Gastroesophageal sphincter (tissue), 4 donors: Measurements from ENCODE around the gene TRIM4. TPM values are rescaled to one million over a fixed set of nuclear protein-coding genes. Genes with fewer than 3 reads are reported as not detected.
"Not testable (repeated sequence)": the region's sequence is repeated elsewhere in the genome, so short reads cannot be mapped to it uniquely, and the experiment has no call there.

Source experiments
- ATAC-seq: fragments of 150-250 bp; one replicate; pipeline ENCODE4 v1.9.1; 2016; ENCODE audit warnings: mild to moderate bottlenecking, moderate library complexity
- H3K27ac ChIP-seq, 4 donors: fragments of 200-600 bp; sonication (generic) in 3 of 4; 1 replicate in 3 of 4; 2 replicates in 1 of 4; pipeline ENCODE4 v1.5.1; 2016 to 2019
- H3K27me3 ChIP-seq: fragments of 200-600 bp; sonication (generic); one replicate; pipeline ENCODE4 v1.5.1; 2019
- H3K36me3 ChIP-seq, 2 donors: fragments of 200-600 bp; sonication (generic); one replicate each; pipeline ENCODE4 v1.5.1; 2019; ENCODE audit warnings: control low read depth in 1 of 2
- H3K4me1 ChIP-seq, 3 donors: fragments of 200-600 bp; sonication (generic); 1 replicate in 2 of 3; 2 replicates in 1 of 3; pipeline ENCODE4 v1.5.1; 2016 to 2019; ENCODE audit warnings: control low read depth in 2 of 3
- H3K4me3 ChIP-seq, 2 donors: fragments of 200-600 bp; sonication (generic); one replicate each; pipeline ENCODE4 v1.5.1; 2019; ENCODE audit warnings: mild to moderate bottlenecking in 1 of 2, moderate library complexity in 1 of 2
- H3K9me3 ChIP-seq, 3 donors: fragments of 200-600 bp; sonication (generic); one replicate each; pipeline ENCODE4 v1.5.1; 2017 to 2019; ENCODE audit warnings: control low read depth in 2 of 3
- EP300 ChIP-seq: sonication (generic); formaldehyde crosslinking; IDR thresholded peaks from one replicate; pipeline ENCODE4 v1.6.1; 2017; ENCODE audit warnings: antibody characterized with exemption, mild to moderate bottlenecking
- POLR2A ChIP-seq, 2 donors: fragments of 450-650 bp; IDR thresholded peaks; one replicate each; pipeline ENCODE4 v1.6.1; 2017; ENCODE audit warnings: antibody characterized with exemption in 2 of 2, mild to moderate bottlenecking in 2 of 2, moderate library complexity in 1 of 2
- POLR2AphosphoS5 ChIP-seq: sonication (generic); formaldehyde crosslinking; IDR thresholded peaks from one replicate; pipeline ENCODE4 v1.6.1; 2017; ENCODE audit warnings: antibody characterized with exemption
- WGBS, 2 donors: methylation state at CpG; one replicate each; pipeline ENCODE4 v1.1.5; 2018; ENCODE audit warnings: low coverage in 1 of 2; 5-methylcytosine and 5-hydroxymethylcytosine counted together
- total RNA-seq, 4 donors: library from RNA; depleted of rRNA; stranded (reverse); fragments of >200 nt; gene quantifications; one replicate each; pipeline ENCODE4 v1.1.0, GENCODE V29; 2016
- TF ChIP-seq, protein P1 (sequence below), 4 experiments: fragments of 200-600 bp in 2 of 4; fragments of 450-650 bp in 2 of 4; sonication (generic) in 1 of 4; IDR thresholded peaks; one replicate each; pipeline ENCODE4 v1.5.1; 2017 to 2019; ENCODE audit warnings: antibody characterized with exemption in 4 of 4, mild to moderate bottlenecking in 2 of 4, moderate library complexity in 2 of 4

Gene TRIM4
- total RNA-seq, 4 donors from 2014 or later, result 25.3 to 32.2 (median 29.5) TPM

DNA sequence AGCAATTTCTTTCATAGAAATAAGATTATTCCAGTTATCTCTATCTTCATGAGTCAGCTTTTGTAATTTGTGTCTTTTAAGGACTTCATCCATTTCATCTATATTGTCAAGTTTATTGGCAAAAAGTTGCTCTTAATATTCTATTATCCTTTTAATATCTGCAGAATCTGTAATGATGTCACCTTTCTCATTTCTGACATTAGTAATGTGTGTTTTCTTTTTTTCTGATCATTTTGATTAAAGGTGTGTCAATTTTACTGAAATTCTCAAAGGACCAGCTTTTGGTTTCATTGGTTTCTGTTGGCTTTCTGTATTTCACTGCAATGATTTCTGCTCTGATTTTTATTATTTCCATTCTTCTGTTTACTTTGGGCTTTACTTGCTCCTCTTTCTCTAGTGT is 24.6 kb downstream of the TRIM4 start:
- H3K27me3 ChIP-seq, result no peaks in the 10 kb centered on the region
- no peaks in the 10 kb centered on the region for H3K9me3 ChIP-seq
- TF ChIP-seq, protein P1, sequence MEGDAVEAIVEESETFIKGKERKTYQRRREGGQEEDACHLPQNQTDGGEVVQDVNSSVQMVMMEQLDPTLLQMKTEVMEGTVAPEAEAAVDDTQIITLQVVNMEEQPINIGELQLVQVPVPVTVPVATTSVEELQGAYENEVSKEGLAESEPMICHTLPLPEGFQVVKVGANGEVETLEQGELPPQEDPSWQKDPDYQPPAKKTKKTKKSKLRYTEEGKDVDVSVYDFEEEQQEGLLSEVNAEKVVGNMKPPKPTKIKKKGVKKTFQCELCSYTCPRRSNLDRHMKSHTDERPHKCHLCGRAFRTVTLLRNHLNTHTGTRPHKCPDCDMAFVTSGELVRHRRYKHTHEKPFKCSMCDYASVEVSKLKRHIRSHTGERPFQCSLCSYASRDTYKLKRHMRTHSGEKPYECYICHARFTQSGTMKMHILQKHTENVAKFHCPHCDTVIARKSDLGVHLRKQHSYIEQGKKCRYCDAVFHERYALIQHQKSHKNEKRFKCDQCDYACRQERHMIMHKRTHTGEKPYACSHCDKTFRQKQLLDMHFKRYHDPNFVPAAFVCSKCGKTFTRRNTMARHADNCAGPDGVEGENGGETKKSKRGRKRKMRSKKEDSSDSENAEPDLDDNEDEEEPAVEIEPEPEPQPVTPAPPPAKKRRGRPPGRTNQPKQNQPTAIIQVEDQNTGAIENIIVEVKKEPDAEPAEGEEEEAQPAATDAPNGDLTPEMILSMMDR (IDR thresholded peaks at IDR 0.05), result no peak
- no peak for TF ChIP-seq POLR2A (IDR thresholded peaks at IDR 0.05)
- TF ChIP-seq POLR2AphosphoS5, result no peak
- no peak for TF ChIP-seq EP300
- H3K27ac ChIP-seq, result no peak overlapping the region
- no peak overlapping the region for H3K4me3 ChIP-seq
- no peaks in the 10 kb centered on the region for H3K4me1 ChIP-seq
- peaks cover 0 to 58% of the 10 kb centered on the region in 2 donors for H3K36me3 ChIP-seq
- ATAC-seq, result no peak

DNA sequence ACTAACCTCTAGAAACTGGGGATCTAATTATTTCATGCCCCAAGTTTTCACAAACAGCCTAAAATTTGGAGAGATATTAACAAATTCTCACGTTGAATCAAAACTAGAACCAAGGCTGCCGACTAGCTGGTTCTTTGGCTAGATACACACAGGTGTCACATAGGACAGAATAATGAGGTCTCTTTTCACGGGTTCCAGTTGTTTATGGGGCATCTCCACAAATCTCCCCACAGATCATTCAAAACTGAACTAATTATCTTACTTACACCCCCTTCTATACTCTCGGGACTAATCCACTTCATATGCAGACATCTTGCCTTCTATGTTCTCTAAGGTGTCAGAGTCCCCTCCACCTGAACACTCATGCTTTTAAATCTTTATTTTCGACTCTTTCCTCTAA is 26.1 kb downstream of the TRIM4 start:
- H3K36me3 ChIP-seq, result peaks cover 0 to 50% of the 10 kb centered on the region in 2 donors
- TF ChIP-seq POLR2AphosphoS5 (no peak), EP300 (no peak), POLR2A (IDR thresholded peaks at IDR 0.05) (no peak)
- TF ChIP-seq, protein P1 (IDR thresholded peaks at IDR 0.05), result no peak
- 70% methylated on average over 5 of the region's 5 CpGs for WGBS, 2 donors

DNA sequence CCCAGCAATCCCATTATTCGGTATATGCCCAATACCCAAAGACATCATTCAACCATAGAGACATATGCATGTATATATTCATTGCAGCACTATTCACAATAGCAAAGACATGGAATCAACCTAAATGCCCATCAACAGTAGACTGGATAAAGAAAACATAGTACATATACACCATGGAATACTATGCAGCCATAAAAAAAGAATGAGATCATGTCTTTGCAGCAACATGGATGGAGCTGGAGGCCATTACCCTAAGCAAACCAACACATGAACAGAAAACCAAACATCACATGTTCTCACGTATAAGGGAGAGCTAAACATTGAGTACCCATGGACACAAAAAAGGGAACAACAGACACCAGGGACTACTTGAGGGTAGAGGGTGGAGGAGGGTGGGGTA is 29.0 kb downstream of the TRIM4 start:
- not testable (repeated sequence) for H3K27ac ChIP-seq, H3K4me3 ChIP-seq, H3K27me3 ChIP-seq, ATAC-seq, H3K9me3 ChIP-seq, H3K4me1 ChIP-seq
- WGBS, 2 donors, result 91 to 92% methylated on average over 2 of the region's 2 CpGs
- H3K36me3 ChIP-seq, result peaks cover 0 to 45% of the 10 kb centered on the region in 2 donors

More for the DNA sequence above, 26.1 kb downstream of the TRIM4 start:
- no peaks in the 10 kb centered on the region for H3K9me3 ChIP-seq
- no peak for ATAC-seq
- no peaks in the 10 kb centered on the region for H3K27me3 ChIP-seq
- no peaks in the 10 kb centered on the region for H3K4me1 ChIP-seq
- H3K27ac ChIP-seq, result no peak overlapping the region
- H3K4me3 ChIP-seq, result no peak overlapping the region

DNA sequence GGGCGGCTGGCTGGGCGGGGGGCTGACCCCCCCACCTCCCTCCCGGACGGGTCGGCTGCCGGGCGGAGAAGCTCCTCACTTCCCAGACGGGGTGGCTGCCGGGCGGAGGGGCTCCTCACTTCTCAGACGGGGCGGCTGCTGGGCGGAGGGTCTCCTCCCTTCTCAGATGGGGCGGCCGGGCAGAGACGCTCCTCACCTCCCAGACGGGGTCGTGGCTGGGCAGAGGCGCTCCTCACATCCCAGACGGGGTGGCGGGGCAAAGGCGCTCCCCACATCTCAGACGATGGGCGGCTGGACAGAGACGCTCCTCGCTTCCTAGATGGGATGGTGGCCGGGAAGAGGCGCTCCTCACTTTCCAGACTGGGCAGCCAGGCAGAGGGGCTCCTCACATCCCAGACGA is 31.0 kb downstream of the TRIM4 start:
- not testable (repeated sequence) for ATAC-seq, H3K27ac ChIP-seq, H3K4me3 ChIP-seq, H3K9me3 ChIP-seq, H3K27me3 ChIP-seq, H3K4me1 ChIP-seq
- peaks cover 0 to 43% of the 10 kb centered on the region in 2 donors for H3K36me3 ChIP-seq
- no CpG with 5 or more reads among the region's 29 CpGs for WGBS, 2 donors

DNA sequence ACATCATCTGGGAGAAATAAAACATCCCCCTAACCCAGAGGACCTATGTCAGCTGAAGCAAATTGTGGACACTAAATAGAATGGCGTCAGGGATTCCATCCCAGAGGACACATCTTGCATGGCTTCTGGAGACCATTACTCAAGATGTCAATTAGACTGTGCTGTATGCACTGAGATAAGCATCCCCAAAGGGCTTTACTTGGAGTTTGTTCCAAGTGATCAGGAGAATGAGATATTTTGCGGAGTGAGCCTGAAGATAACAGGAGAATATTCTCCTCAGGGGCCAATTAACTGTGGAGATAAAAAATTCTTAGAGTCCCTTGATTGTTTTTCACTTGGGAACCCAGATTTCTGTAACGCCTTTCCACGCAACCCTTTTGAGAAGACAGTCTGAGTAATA is 38.0 kb downstream of the TRIM4 start:
- Histone ChIP-seq H3K9me3 (no peaks in the 10 kb centered on the region), H3K36me3 (no peaks in the 10 kb centered on the region), H3K27ac (no peak overlapping the region), H3K4me3 (no peak overlapping the region), H3K4me1 (no peaks in the 10 kb centered on the region), H3K27me3 (no peaks in the 10 kb centered on the region)
- no peak for TF ChIP-seq POLR2AphosphoS5
- no peak for TF ChIP-seq EP300
- TF ChIP-seq POLR2A (IDR thresholded peaks at IDR 0.05), result no peak
- TF ChIP-seq, protein P1 (IDR thresholded peaks at IDR 0.05), result no peak
- 63 to 81% methylated on average over 4 of the region's 4 CpGs for WGBS, 2 donors
- ATAC-seq, result no peak

DNA sequence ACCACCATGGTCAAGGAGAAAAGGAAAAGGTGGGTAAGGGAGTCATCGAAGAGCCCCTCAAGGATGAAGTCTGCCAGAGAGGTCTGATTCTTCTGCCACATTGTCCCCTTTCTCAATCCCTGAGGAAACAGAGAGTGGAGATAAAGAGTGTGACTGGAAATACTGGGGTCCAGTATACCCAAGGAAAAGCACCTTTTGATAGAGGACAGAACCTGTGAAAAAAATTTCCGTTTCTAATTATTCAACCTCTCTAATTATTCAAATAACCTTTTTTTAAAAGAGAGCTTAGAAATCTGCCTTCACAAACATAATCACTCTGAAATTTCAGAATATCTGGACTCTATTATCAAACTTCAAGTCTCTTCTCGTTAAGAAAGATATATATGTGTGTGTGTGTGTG is 42.4 kb downstream of the TRIM4 start, which contains the start of gene OR2AE1:
Gene OR2AE1, minus strand, starts transcription at position 101 of the 400 bp plus-strand sequence. Its CDS starts 0 bp downstream, at position 101.
- H3K4me1 ChIP-seq, result no peaks in the 10 kb centered on the region
- no peak within 1 kb of the TSS for H3K4me3 ChIP-seq
- H3K36me3 ChIP-seq, result no peaks in the 10 kb centered on the region
- TF ChIP-seq, protein P1 (IDR thresholded peaks at IDR 0.05), result no peak
- no peak for TF ChIP-seq POLR2AphosphoS5
- no peak for TF ChIP-seq EP300
- no peak for TF ChIP-seq POLR2A (IDR thresholded peaks at IDR 0.05)
- no peaks in the 10 kb centered on the region for H3K9me3 ChIP-seq
- 74 to 94% methylated on average over 3 of the region's 3 CpGs for WGBS, 2 donors
- no peaks in the 10 kb centered on the region for H3K27me3 ChIP-seq
- no peak within 1 kb of the TSS for H3K27ac ChIP-seq
- ATAC-seq, result no peak
